ENCODE data around the gene MGARP. TPM values are rescaled to one million over a fixed set of nuclear protein-coding genes. Genes with fewer than 3 reads are reported as not detected.
"Not testable (repeated sequence)": the region's sequence is repeated elsewhere in the genome, so short reads cannot be mapped to it uniquely, and the experiment has no call there.

Gene MGARP
- polyA plus RNA-seq, 1 donor = 0.37 TPM

- Histone ChIP-seq H3K27ac (ENCODE audit: low read length) (peak overlapping the region; percentile 30), H3K4me3 (ENCODE audit: low read length) (peak overlapping the region; percentile 28), H3K4me1 (ENCODE audit: control insufficient read depth, insufficient read depth, low read length) (no peaks in the 10 kb centered on the region), H3K9me3 (ENCODE audit: control insufficient read depth, low read depth, low read length) (no peaks in the 10 kb centered on the region), H3K36me3 (ENCODE audit: control insufficient read depth, insufficient read depth, low read length) (no peaks in the 10 kb centered on the region), H3K27me3 (ENCODE audit: control insufficient read depth, insufficient read depth, low read length) (no peaks in the 10 kb centered on the region)
- 58% methylated on average over 2 of the region's 14 CpGs for WGBS (ENCODE audit: insufficient coverage, low lambda C conversion rate)
- DNase-seq = peak; percentile 61 to 83
These were observed 13.3 kb downstream of the MGARP start for GRCh38 chr4:139266583-139267257.

DNA sequence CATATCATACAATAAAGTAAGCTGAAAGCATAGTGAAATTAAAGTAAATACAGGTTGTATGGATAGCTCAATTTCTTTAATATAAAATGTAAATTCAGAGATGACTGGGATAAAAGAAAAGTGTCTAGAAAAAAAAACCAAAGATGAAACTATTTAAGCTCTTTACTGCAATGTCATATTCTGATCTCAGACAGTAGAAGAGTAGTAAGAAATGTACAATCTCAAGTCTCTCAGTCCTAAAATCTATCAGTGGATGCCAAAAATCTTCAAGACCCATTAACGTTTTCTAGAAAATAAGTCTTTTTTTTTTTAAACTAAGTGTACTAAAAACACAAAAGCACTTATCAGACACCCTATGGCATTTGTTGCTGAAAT is 13.8 kb downstream of the MGARP start:
- WGBS (ENCODE audit: insufficient coverage, low lambda C conversion rate) = 0% methylated on average over 1 of the region's 1 CpG
- Histone ChIP-seq H3K27me3 (ENCODE audit: control insufficient read depth, insufficient read depth, low read length) (no peaks in the 10 kb centered on the region), H3K9me3 (ENCODE audit: control insufficient read depth, low read depth, low read length) (no peaks in the 10 kb centered on the region), H3K4me3 (ENCODE audit: low read length) (peak overlapping the region; percentile 28), H3K27ac (ENCODE audit: low read length) (peak overlapping the region; percentile 30), H3K36me3 (ENCODE audit: control insufficient read depth, insufficient read depth, low read length) (no peaks in the 10 kb centered on the region), H3K4me1 (ENCODE audit: control insufficient read depth, insufficient read depth, low read length) (no peaks in the 10 kb centered on the region)
- DNase-seq = no peak

DNA sequence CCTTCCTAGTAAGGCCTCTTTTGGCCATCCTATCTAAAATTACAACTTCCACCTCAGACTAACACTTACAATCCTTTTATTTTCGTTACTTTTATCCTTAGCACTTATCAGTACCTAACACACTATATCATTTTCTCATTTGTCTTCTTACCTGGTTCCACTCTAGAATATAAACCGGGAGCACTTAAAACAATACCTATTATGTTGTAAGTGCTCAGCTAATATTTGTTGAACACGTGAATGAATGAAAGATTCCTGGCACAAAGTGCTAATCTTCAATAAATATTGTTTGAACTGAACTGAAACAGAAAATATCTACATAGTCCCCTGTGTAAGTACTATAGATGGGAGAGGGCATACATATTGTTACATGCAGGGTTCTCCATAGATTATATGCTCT is 14.4 kb downstream of the MGARP start:
- Histone ChIP-seq H3K4me3 (ENCODE audit: low read length) (no peak overlapping the region), H3K27ac (ENCODE audit: low read length) (no peak overlapping the region), H3K36me3 (ENCODE audit: control insufficient read depth, insufficient read depth, low read length) (no peaks in the 10 kb centered on the region), H3K9me3 (ENCODE audit: control insufficient read depth, low read depth, low read length) (no peaks in the 10 kb centered on the region), H3K27me3 (ENCODE audit: control insufficient read depth, insufficient read depth, low read length) (no peaks in the 10 kb centered on the region), H3K4me1 (ENCODE audit: control insufficient read depth, insufficient read depth, low read length) (no peaks in the 10 kb centered on the region)
- DNase-seq = no peak
- 50% methylated on average over 2 of the region's 3 CpGs for WGBS (ENCODE audit: insufficient coverage, low lambda C conversion rate)

GRCh38 chr4:139256349-139256748 is 23.7 kb downstream of the MGARP start:
- Histone ChIP-seq H3K36me3 (ENCODE audit: control insufficient read depth, insufficient read depth, low read length) (no peaks in the 10 kb centered on the region), H3K27me3 (ENCODE audit: control insufficient read depth, insufficient read depth, low read length) (no peaks in the 10 kb centered on the region), H3K27ac (ENCODE audit: low read length) (no peak overlapping the region), H3K9me3 (ENCODE audit: control insufficient read depth, low read depth, low read length) (no peaks in the 10 kb centered on the region), H3K4me3 (ENCODE audit: low read length) (no peak overlapping the region), H3K4me1 (ENCODE audit: control insufficient read depth, insufficient read depth, low read length) (no peaks in the 10 kb centered on the region)
- WGBS (ENCODE audit: insufficient coverage, low lambda C conversion rate) = 60% methylated on average over 1 of the region's 2 CpGs
- DNase-seq = no peak

DNA sequence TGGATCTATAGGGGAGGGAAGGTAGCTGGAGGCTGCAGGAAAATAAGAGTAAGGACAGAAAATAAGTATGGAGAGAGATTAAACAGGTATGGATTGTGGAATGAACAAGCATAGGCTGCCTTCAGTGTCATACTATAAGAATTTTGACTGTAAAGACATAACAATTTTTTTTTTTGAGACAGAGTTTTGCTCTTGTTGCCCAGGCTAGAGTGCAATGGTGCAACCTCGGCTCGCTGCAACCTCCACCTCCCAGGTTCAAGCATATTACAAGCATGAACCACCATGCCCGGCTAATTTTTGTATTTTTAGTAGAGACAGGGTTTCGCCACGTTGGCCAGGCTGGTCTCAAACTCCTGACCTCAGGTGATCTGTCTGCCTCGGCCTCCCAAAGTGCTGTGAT is 24.4 kb downstream of the MGARP start:
- not testable (repeated sequence) for H3K36me3 ChIP-seq (ENCODE audit: control insufficient read depth, insufficient read depth, low read length); H3K9me3 ChIP-seq (ENCODE audit: control insufficient read depth, low read depth, low read length); DNase-seq; H3K4me3 ChIP-seq (ENCODE audit: low read length); H3K4me1 ChIP-seq (ENCODE audit: control insufficient read depth, insufficient read depth, low read length); H3K27ac ChIP-seq (ENCODE audit: low read length); H3K27me3 ChIP-seq (ENCODE audit: control insufficient read depth, insufficient read depth, low read length)
- WGBS (ENCODE audit: insufficient coverage, low lambda C conversion rate) = no CpG with 5 or more reads among the region's 6 CpGs

GRCh38 chr4:139253713-139254112 is 26.3 kb downstream of the MGARP start:
- Histone ChIP-seq H3K27ac (ENCODE audit: low read length) (no peak overlapping the region), H3K27me3 (ENCODE audit: control insufficient read depth, insufficient read depth, low read length) (no peaks in the 10 kb centered on the region), H3K9me3 (ENCODE audit: control insufficient read depth, low read depth, low read length) (no peaks in the 10 kb centered on the region), H3K4me3 (ENCODE audit: low read length) (no peak overlapping the region), H3K4me1 (ENCODE audit: control insufficient read depth, insufficient read depth, low read length) (no peaks in the 10 kb centered on the region), H3K36me3 (ENCODE audit: control insufficient read depth, insufficient read depth, low read length) (no peaks in the 10 kb centered on the region)
- 100% methylated on average over 3 of the region's 3 CpGs for whole genome bisulfite sequencing (ENCODE audit: insufficient coverage, low lambda C conversion rate)
- no peak for DNase-seq

GRCh38 chr4:139253046-139253445 is 27.0 kb downstream of the MGARP start:
- no peaks in the 10 kb centered on the region for H3K36me3 ChIP-seq (ENCODE audit: control insufficient read depth, insufficient read depth, low read length)
- H3K4me3 ChIP-seq (ENCODE audit: low read length) = no peak overlapping the region
- no peaks in the 10 kb centered on the region for H3K4me1 ChIP-seq (ENCODE audit: control insufficient read depth, insufficient read depth, low read length)
- no peak overlapping the region for H3K27ac ChIP-seq (ENCODE audit: low read length)
- no peaks in the 10 kb centered on the region for H3K9me3 ChIP-seq (ENCODE audit: control insufficient read depth, low read depth, low read length)
- no peak for DNase-seq
- no peaks in the 10 kb centered on the region for H3K27me3 ChIP-seq (ENCODE audit: control insufficient read depth, insufficient read depth, low read length)

- no peaks in the 10 kb centered on the region for H3K36me3 ChIP-seq (ENCODE audit: control insufficient read depth, insufficient read depth, low read length)
- no peak for DNase-seq
- H3K9me3 ChIP-seq (ENCODE audit: control insufficient read depth, low read depth, low read length) = no peaks in the 10 kb centered on the region
- no peak overlapping the region for H3K27ac ChIP-seq (ENCODE audit: low read length)
- no peaks in the 10 kb centered on the region for H3K27me3 ChIP-seq (ENCODE audit: control insufficient read depth, insufficient read depth, low read length)
- no peak overlapping the region for H3K4me3 ChIP-seq (ENCODE audit: low read length)
- WGBS (ENCODE audit: insufficient coverage, low lambda C conversion rate) = 86% methylated on average over 1 of the region's 4 CpGs
- H3K4me1 ChIP-seq (ENCODE audit: control insufficient read depth, insufficient read depth, low read length) = no peaks in the 10 kb centered on the region
These were observed 32.3 kb downstream of the MGARP start for GRCh38 chr4:139247700-139248238.

DNA sequence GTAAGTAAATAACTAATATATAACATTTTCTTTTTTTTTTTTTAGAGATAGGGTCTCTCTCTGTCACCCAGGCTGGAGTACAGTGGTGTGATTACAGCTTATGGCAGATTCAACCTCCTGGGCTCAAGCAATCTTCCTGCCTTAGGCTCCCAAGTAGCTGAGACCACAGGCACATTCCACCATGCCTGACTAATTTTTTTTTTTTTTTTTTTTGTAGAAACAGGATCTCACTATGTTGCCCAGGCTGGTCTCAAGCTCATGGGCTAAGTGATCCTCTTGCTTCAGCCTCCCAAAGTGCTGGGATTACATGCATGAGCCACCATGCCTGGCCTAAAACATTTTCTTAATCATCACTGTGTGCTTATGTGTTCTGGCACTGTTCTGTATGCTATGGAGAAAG is 32.8 kb downstream of the MGARP start:
- Histone ChIP-seq H3K27ac (ENCODE audit: low read length) (no peak overlapping the region), H3K27me3 (ENCODE audit: control insufficient read depth, insufficient read depth, low read length) (no peaks in the 10 kb centered on the region), H3K9me3 (ENCODE audit: control insufficient read depth, low read depth, low read length) (no peaks in the 10 kb centered on the region), H3K36me3 (ENCODE audit: control insufficient read depth, insufficient read depth, low read length) (no peaks in the 10 kb centered on the region), H3K4me3 (ENCODE audit: low read length) (no peak overlapping the region), H3K4me1 (ENCODE audit: control insufficient read depth, insufficient read depth, low read length) (no peaks in the 10 kb centered on the region)
- no peak for DNase-seq

DNA sequence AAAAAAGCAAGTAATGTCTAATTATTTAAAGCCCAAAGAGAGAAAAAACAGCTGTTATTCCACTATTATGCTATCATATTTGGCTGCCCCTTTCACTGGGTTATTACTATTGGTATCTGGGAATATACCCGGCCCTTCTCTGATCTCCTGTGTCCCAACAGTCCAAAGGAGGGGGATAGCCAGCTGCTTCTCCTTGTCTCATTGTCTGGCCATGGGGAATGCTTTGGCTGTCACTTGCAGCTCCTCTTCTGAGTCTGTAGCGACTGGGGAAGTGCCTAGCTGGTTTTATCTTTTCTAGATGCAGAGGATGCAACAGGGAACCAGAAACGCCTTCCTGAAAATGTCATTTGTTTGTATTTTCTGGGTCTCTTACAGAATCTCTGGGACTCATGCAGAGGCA is 33.9 kb downstream of the MGARP start:
- Histone ChIP-seq H3K4me3 (ENCODE audit: low read length) (no peak overlapping the region), H3K4me1 (ENCODE audit: control insufficient read depth, insufficient read depth, low read length) (no peaks in the 10 kb centered on the region), H3K36me3 (ENCODE audit: control insufficient read depth, insufficient read depth, low read length) (no peaks in the 10 kb centered on the region), H3K9me3 (ENCODE audit: control insufficient read depth, low read depth, low read length) (no peaks in the 10 kb centered on the region), H3K27ac (ENCODE audit: low read length) (no peak overlapping the region), H3K27me3 (ENCODE audit: control insufficient read depth, insufficient read depth, low read length) (no peaks in the 10 kb centered on the region)
- WGBS (ENCODE audit: insufficient coverage, low lambda C conversion rate) = 83% methylated on average over 1 of the region's 3 CpGs
- no peak for DNase-seq

- WGBS (ENCODE audit: insufficient coverage, low lambda C conversion rate) = 80% methylated on average over 1 of the region's 1 CpG
These were observed 34.4 kb downstream of the MGARP start for GRCh38 chr4:139245590-139245989.

More at GRCh38 chr4:139245590-139245989, 34.4 kb downstream of the MGARP start:
- no peak for DNase-seq
- no peak overlapping the region for H3K27ac ChIP-seq (ENCODE audit: low read length)
- no peaks in the 10 kb centered on the region for H3K9me3 ChIP-seq (ENCODE audit: control insufficient read depth, low read depth, low read length)
- no peaks in the 10 kb centered on the region for H3K27me3 ChIP-seq (ENCODE audit: control insufficient read depth, insufficient read depth, low read length)
- H3K4me1 ChIP-seq (ENCODE audit: control insufficient read depth, insufficient read depth, low read length) = no peaks in the 10 kb centered on the region
- H3K4me3 ChIP-seq (ENCODE audit: low read length) = no peak overlapping the region
- H3K36me3 ChIP-seq (ENCODE audit: control insufficient read depth, insufficient read depth, low read length) = no peaks in the 10 kb centered on the region
